Measurements from ENCODE around the gene SVOPL. TPM values are rescaled to one million over a fixed set of nuclear protein-coding genes. Genes with fewer than 3 reads are reported as not detected.

The SVOPL gene
- polyA plus RNA-seq, 3 donors = 2.3 to 2.9 (median 2.9) TPM

GRCh38 chr7:138613630-138614029 is 87.5 kb downstream of the SVOPL start:
- no peak for DNase-seq (ENCODE audit: low read depth in 3 of 3, low spot score in 2 of 3)

DNA sequence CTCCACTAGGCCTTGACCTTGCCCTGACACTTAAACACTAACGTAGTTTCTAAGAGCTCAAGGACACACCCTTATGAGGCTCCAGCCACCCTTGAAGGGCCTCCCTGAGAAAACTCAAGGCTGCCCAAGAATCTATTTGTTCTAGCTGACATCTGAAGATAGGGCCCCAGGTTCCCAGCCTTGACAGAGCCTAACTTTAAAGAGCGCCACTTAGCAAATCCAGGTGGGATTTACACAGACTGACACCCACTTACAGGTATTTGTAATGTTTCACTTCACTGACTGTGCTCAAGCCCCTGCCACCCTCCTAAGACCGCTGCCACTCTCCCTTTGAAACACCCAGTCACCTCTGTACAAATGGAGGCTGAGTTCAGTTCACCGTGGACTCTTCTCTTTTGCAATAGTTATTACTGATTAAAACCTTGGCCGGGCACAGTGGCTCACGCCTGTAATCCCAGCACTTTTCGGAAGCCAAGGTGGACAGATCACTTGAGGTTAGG is 90.4 kb downstream of the SVOPL start:
- DNase-seq (ENCODE audit: low read depth in 3 of 3, low spot score in 2 of 3) = no peak

- no peak for DNase-seq (ENCODE audit: low read depth in 3 of 3, low spot score in 2 of 3)
These were observed 92.9 kb downstream of the SVOPL start for GRCh38 chr7:138608275-138608674.

- no peak for DNase-seq (ENCODE audit: low read depth in 3 of 3, low spot score in 2 of 3)
These were observed 93.7 kb downstream of the SVOPL start for GRCh38 chr7:138607216-138608126.

- no peak for DNase-seq (ENCODE audit: low read depth in 3 of 3, low spot score in 2 of 3)
These were observed 94.9 kb downstream of the SVOPL start for GRCh38 chr7:138606236-138606635.

GRCh38 chr7:138603549-138604318 is 97.4 kb downstream of the SVOPL start:
- DNase-seq (ENCODE audit: low read depth in 3 of 3, low spot score in 2 of 3) = no peak

- DNase-seq (ENCODE audit: low read depth in 3 of 3, low spot score in 2 of 3) = no peak
These were observed 98.7 kb downstream of the SVOPL start for GRCh38 chr7:138602451-138602850.

DNA sequence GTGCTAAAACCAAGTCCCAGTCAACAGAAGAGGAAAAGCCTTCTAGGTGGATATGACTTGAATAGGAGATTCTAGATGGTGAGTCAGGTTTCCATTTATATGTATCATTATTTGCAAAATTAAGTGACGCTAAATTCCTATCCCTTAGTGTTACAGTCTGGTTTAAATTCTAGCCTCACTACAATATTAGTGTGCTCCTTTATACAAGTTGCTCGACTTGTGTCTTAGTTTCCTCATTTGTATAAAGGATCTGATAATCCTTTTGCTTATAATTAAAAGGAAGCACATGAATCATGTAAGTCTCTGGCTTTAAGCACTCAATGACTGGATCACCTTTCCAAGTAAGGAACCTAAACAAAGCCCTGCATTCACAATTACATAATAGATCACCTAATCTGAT is 105.7 kb downstream of the SVOPL start:
- no peak for DNase-seq (ENCODE audit: low read depth in 3 of 3, low spot score in 2 of 3)

- DNase-seq (ENCODE audit: low read depth in 3 of 3, low spot score in 2 of 3) = no peak
These were observed 111.0 kb downstream of the SVOPL start for GRCh38 chr7:138590154-138590553.

DNA sequence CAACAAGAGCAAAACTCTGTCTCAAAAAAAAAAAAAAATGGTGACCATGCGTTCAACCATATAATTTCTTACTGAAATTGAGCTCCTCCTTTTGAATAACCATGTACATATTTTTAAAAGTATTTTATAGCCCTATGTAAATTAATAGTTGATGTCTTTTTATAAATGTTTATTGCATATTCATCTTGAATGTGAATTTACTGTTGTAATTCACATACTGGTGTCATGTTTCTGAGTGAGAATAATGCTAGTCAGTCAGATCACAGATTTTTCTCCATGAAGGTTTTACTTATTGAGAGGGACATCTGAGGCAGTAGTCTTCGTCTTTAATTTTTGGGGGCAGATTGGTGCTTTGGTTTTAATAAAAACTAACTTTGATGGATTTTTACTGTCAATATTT is 112.2 kb downstream of the SVOPL start:
- DNase-seq (ENCODE audit: low read depth in 3 of 3, low spot score in 2 of 3) = no peak

DNA sequence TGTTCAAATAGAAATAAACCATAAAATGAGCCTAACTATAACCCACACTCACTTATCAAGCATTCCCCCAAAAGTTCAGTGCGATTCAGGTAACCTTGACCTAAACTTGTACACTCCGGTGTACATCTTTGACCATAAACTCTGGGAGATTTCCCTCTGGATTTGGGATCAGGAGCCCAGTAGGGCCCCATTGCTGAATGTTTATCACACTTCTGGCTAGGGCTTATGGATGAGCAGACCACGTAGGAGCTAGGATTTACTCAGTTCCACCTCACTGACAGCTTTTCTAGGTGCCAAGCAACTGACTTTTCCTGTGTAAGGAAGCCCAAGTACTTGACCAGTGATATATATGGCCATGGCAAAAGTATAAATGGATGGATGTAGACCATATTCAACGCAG is 113.7 kb downstream of the SVOPL start:
- no peak for DNase-seq (ENCODE audit: low read depth in 3 of 3, low spot score in 2 of 3)

DNA sequence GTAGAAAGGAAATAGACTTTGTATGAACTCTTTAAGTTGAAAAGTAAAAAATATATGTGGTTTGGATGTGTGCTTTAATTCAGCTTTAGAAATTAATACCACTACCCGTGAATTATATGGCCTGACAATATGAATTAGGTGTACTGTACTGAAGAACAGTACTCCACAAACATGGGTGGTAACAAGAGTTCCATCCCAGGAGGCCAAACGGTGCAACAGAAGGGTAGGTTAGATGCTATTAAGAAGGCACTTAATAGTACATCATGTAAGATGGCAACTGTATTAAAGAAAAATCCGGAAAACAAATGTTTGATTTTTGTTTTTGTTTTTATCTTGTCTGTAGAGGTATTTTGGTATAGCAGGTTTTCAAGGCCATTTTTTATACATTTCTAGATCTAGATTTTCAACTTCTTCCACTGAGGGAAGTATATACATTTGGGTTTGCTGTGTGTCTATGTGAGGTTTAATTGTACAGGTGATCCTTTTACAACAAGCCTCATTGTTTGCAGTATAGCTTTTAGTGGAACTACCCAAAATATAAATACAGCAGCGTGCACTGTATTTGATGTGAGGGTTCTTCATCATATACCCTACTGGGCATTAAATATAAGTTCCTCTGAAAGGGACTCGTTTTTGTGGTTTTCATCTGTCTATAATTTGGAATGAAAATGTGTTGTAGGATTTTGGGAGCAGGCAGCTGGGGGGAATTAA is 115.7 kb downstream of the SVOPL start:
- no peak for DNase-seq (ENCODE audit: low read depth in 3 of 3, low spot score in 2 of 3)

DNA sequence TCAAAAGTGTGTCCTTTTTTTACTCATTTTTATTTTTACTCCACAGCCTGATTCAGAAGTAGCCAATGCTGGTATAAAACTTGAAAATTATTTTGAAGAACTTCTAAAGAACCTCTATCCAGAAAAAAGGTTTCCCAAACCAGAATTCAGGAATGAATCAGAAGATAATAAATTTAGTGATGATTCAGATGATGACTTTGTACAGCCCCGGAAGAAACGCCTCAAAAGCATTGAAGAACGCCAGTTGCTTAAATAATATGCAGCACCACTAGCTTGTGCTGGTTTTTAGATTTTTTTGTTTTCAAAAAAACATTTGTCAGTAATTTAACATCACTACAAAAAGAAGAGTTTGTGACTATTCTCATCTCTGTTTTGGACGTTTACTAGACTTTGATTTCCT is 116.5 kb downstream of the SVOPL start:
- no peak for DNase-seq (ENCODE audit: low read depth in 3 of 3, low spot score in 2 of 3)

- DNase-seq (ENCODE audit: low read depth in 3 of 3, low spot score in 2 of 3) = no peak
These were observed 116.9 kb downstream of the SVOPL start for GRCh38 chr7:138584283-138584682.

GRCh38 chr7:138581065-138581464 is 120.1 kb downstream of the SVOPL start:
- DNase-seq (ENCODE audit: low read depth in 3 of 3, low spot score in 2 of 3) = no peak

GRCh38 chr7:138579671-138580070 is 121.5 kb downstream of the SVOPL start:
- no peak for DNase-seq (ENCODE audit: low read depth in 3 of 3, low spot score in 2 of 3)

DNA sequence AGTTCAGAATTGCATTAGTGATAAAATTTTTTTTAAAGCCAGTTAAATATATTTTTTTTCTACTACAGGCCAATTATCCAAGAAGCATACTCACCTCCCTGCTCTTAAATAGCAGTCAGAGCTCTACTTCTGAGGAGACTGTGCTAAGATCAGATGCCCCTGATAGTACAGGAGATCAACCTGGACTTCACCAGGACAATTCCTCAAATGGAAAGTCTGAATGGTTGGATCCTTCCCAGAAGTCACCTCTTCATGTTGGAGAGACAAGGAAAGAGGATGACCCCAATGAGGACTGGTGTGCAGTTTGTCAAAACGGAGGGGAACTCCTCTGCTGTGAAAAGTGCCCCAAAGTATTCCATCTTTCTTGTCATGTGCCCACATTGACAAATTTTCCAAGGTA is 122.0 kb downstream of the SVOPL start:
- no peak for DNase-seq (ENCODE audit: low read depth in 3 of 3, low spot score in 2 of 3)

DNA sequence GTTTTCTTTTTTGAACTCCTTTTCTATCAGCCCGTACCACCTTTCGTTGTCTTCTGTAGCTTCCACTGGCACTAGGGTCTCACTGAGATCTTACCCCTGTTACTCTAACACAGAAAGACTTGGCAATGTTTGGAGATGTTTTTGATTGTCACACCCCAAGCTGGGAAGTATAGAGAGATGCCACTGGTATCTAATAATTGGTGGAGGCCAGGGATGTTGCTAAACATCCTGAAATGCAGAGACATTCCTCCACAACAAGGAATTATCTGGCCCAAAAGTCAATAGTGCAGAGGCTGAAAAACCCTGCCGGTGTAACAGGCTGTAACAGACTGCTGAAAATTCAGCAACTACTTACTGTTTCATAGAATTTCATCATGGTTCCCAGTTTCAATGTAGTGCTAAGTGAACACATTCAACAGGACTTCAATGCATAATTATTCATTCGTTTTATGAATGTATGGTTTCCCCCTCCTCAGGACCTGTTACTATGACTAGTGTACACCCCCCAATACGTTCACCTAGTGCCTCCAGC is 125.2 kb downstream of the SVOPL start:
- DNase-seq (ENCODE audit: low read depth in 3 of 3, low spot score in 2 of 3) = no peak

GRCh38 chr7:138573741-138574140 is 127.4 kb downstream of the SVOPL start:
- no peak for DNase-seq (ENCODE audit: low read depth in 3 of 3, low spot score in 2 of 3)

GRCh38 chr7:138570715-138571114 is 130.4 kb downstream of the SVOPL start:
- DNase-seq (ENCODE audit: low read depth in 3 of 3, low spot score in 2 of 3) = no peak

GRCh38 chr7:138569418-138569817 is 131.7 kb downstream of the SVOPL start:
- DNase-seq (ENCODE audit: low read depth in 3 of 3, low spot score in 2 of 3) = no peak
